IMR-90 (cell line): ENCODE results near the gene SRSF5. TPM values are rescaled to one million over a fixed set of nuclear protein-coding genes. Genes with fewer than 3 reads are reported as not detected.

Experiments
- ATAC-seq: fragments of 200-7000 bp; cut with Tn5 transposase; 2 replicates; pipeline ENCODE4 v1.9.1; 2020; ENCODE audit warnings: low read depth, mild to moderate bottlenecking, moderate library complexity
- BruUV-seq: library from RNA; stranded (reverse); fragments of 400-500 nt; replicated peaks from 2 replicates; lab custom pipeline; 2021; lab: Mats Ljungman, UMichigan
- CTCF ChIA-PET: fragments of 300-600 bp; formaldehyde crosslinking; extraction: SDS; loops from one replicate; lab custom pipeline; 2021; ENCODE audit warnings: antibody characterized with exemption; lab: Yijun Ruan, JAX
- POLR2A ChIA-PET: fragments of 300-600 bp; sonication (Branson Sonifier 250); formaldehyde crosslinking; loops from one replicate; lab custom pipeline; 2022; ENCODE audit warnings: antibody characterized with exemption; ENCODE audit not compliant: unreplicated experiment; lab: Charles Lee
- DNase-seq: peaks from one replicate; pipeline ENCODE4 v3.0.0; 2013
- H2AFZ ChIP-seq: replicated peaks from 2 replicates; pipeline ENCODE3; 2013; ENCODE audit warnings: low read length, mild to moderate bottlenecking; ENCODE audit not compliant: poor library complexity
- H2AK5ac ChIP-seq: 2 replicates; pipeline ENCODE4 v1.6.1; 2013; ENCODE audit warnings: low read depth, low read length, inconsistent platforms
- H2AK9ac ChIP-seq: replicated peaks from 2 replicates; pipeline ENCODE3; 2013; ENCODE audit warnings: mild to moderate bottlenecking, low read depth, low read length, moderate library complexity; ENCODE audit not compliant: poor library complexity
- H2BK120ac ChIP-seq: 2 replicates; pipeline ENCODE4 v1.6.1; 2013; ENCODE audit warnings: low read depth, low read length, inconsistent platforms
- H2BK15ac ChIP-seq: 3 replicates; pipeline ENCODE4 v1.6.1; 2013; ENCODE audit warnings: low read depth, low read length, inconsistent platforms
- H2BK20ac ChIP-seq: 2 replicates; pipeline ENCODE4 v1.6.1; 2013; ENCODE audit warnings: low read depth, mild to moderate bottlenecking, inconsistent platforms, low read length, moderate library complexity
- H2BK5ac ChIP-seq: 2 replicates; pipeline ENCODE4 v1.6.1; 2013; ENCODE audit warnings: mild to moderate bottlenecking, low read depth, low read length, inconsistent platforms; ENCODE audit not compliant: poor library complexity, severe bottlenecking
- H3K14ac ChIP-seq: replicated peaks from 2 replicates; pipeline ENCODE4 v1.6.1; 2013; ENCODE audit warnings: low read depth, low read length, inconsistent platforms
- H3K18ac ChIP-seq: 2 replicates; pipeline ENCODE4 v1.6.1; 2013; ENCODE audit warnings: low read depth, low read length, control low read depth
- H3K23ac ChIP-seq: 2 replicates; pipeline ENCODE4 v1.6.1; 2013; ENCODE audit warnings: low read depth, low read length, inconsistent platforms
- H3K27ac ChIP-seq: 2 replicates; pipeline ENCODE4 v1.5.1; 2013; ENCODE audit warnings: mild to moderate bottlenecking, control low read depth, low read length; ENCODE audit not compliant: insufficient read depth
- H3K27me3 ChIP-seq: 2 replicates; pipeline ENCODE4 v1.6.1; 2013; ENCODE audit warnings: low read length; ENCODE audit not compliant: control insufficient read depth, insufficient read depth
- H3K36me3 ChIP-seq: 2 replicates; pipeline ENCODE4 v1.6.1; 2013; ENCODE audit warnings: low read length, mixed read lengths; ENCODE audit not compliant: control insufficient read depth, insufficient read depth
- H3K4ac ChIP-seq: 2 replicates; pipeline ENCODE4 v1.6.1; 2013; ENCODE audit warnings: low read depth, low read length, inconsistent platforms
- H3K4me1 ChIP-seq: 2 replicates; pipeline ENCODE4 v1.6.1; 2013; ENCODE audit warnings: low read length, mixed read lengths; ENCODE audit not compliant: control insufficient read depth, insufficient read depth
- H3K4me2 ChIP-seq: 2 replicates; pipeline ENCODE4 v1.6.1; 2013; ENCODE audit warnings: low read depth, mild to moderate bottlenecking, control low read depth, low read length, moderate library complexity
- H3K4me3 ChIP-seq: 2 replicates; pipeline ENCODE4 v1.5.1; 2013; ENCODE audit warnings: low read depth, mild to moderate bottlenecking, control low read depth, low read length, moderate library complexity; ENCODE audit not compliant: insufficient read depth
- H3K56ac ChIP-seq: 2 replicates; pipeline ENCODE4 v1.6.1; 2013; ENCODE audit warnings: low read length, inconsistent platforms; ENCODE audit not compliant: insufficient read depth; ENCODE audit errors: extremely low read depth
- H3K79me1 ChIP-seq, 2 experiments: 2 replicates each; pipeline ENCODE4 v1.6.1; 2013; ENCODE audit warnings: low read length in 2 of 2, inconsistent platforms in 1 of 2, low read depth in 1 of 2
- H3K9ac ChIP-seq: 2 replicates; pipeline ENCODE4 v1.6.1; 2013; ENCODE audit warnings: low read depth, low read length, control low read depth
- H3K9me1 ChIP-seq: 2 replicates; pipeline ENCODE4 v1.6.1; 2013; ENCODE audit warnings: low read length, inconsistent platforms; ENCODE audit not compliant: insufficient read depth
- H3K9me3 ChIP-seq: 2 replicates; pipeline ENCODE4 v1.6.1; 2013; ENCODE audit warnings: low read length; ENCODE audit not compliant: control insufficient read depth, insufficient read depth
- H4K20me1 ChIP-seq: 2 replicates; pipeline ENCODE4 v1.6.1; 2013; ENCODE audit warnings: low read length, inconsistent platforms; ENCODE audit not compliant: insufficient read depth
- H4K5ac ChIP-seq: 2 replicates; pipeline ENCODE4 v1.6.1; 2013; ENCODE audit warnings: mild to moderate bottlenecking, low read depth, low read length, control low read depth
- H4K8ac ChIP-seq, 2 experiments: 2 replicates each; pipeline ENCODE4 v1.6.1; 2013; ENCODE audit warnings: low read depth in 2 of 2, low read length in 2 of 2, control low read depth in 1 of 2, inconsistent platforms in 1 of 2
- H4K91ac ChIP-seq: 2 replicates; pipeline ENCODE4 v1.6.1; 2013; ENCODE audit warnings: low read depth, low read length, inconsistent platforms; ENCODE audit not compliant: insufficient read depth
- CHD1 ChIP-seq: IDR thresholded peaks from 2 replicates; pipeline ENCODE4 v1.6.1; 2012; ENCODE audit warnings: low read depth, low read length, improper control_type of control experiment
- FOS ChIP-seq: fragments of 150-350 bp; IDR thresholded peaks from 2 replicates; pipeline ENCODE4 v1.6.1; 2016; ENCODE audit warnings: low read depth, low read length
- MAFK ChIP-seq: IDR thresholded peaks from 2 replicates; pipeline ENCODE4 v1.6.1; 2012; ENCODE audit warnings: low read depth, low read length, improper control_type of control experiment
- MXI1 ChIP-seq: IDR thresholded peaks from 2 replicates; pipeline ENCODE4 v1.6.1; 2012; ENCODE audit warnings: low read depth, mild to moderate bottlenecking, low read length, moderate library complexity, borderline replicate concordance
- NFE2L2 ChIP-seq: fragments of 150-350 bp; IDR thresholded peaks from 2 replicates; pipeline ENCODE4 v1.6.1; 2016; ENCODE audit warnings: low read depth, mild to moderate bottlenecking, low read length
- POLR2A ChIP-seq: IDR thresholded peaks from 2 replicates; pipeline ENCODE4 v1.6.1; 2012; ENCODE audit warnings: mild to moderate bottlenecking, low read depth, low read length
- SMC3 ChIP-seq: fragments of 150-350 bp; IDR thresholded peaks from 2 replicates; pipeline ENCODE4 v1.6.1; 2016; ENCODE audit warnings: low read depth, mild to moderate bottlenecking, antibody characterized with exemption, low read length, moderate library complexity
- WGBS, 2 experiments: methylation state at CpG; one replicate each; pipeline versions ENCODE4 v1.1.5 to v1.1.7; 2013; ENCODE audit warnings: missing lambda C conversion rate in 2 of 2; ENCODE audit not compliant: insufficient read length in 1 of 2; ENCODE audit errors: extremely low coverage in 2 of 2; 5-methylcytosine and 5-hydroxymethylcytosine counted together
- dilution Hi-C: fragments of 300-500 bp; cut with HindIII; formaldehyde crosslinking; loops from one replicate; pipeline ENCODE4 v1.14.3; 2018; ENCODE audit warnings: low sequenced_read_pairs; ENCODE audit not compliant: unreplicated experiment
- in situ Hi-C: fragments of 300-500 bp; cut with MboI; formaldehyde crosslinking; loops from 3 replicates; pipeline ENCODE4 v1.14.3; 2019; ENCODE audit warnings: low sequenced_read_pairs, inconsistent platforms, mixed read lengths
- intact Hi-C: fragments of 100-400 bp; cut with micrococcal nuclease; formaldehyde crosslinking; loops from 2 replicates; pipeline ENCODE4 v1.10.0; 2022
- polyA plus RNA-seq, 3 experiments: library from polyadenylated mRNA; depleted of rRNA; stranded (reverse); fragments of >200 nt; gene quantifications; 2 replicates each; pipeline ENCODE4 v1.2.3, GENCODE V29; 2012; ENCODE audit warnings: low replicate concordance in 1 of 3
- total RNA-seq: library from RNA; depleted of rRNA; stranded (reverse); fragments of >200 nt; gene quantifications from 2 replicates; pipeline ENCODE4 v1.2.3, GENCODE V29; 2012

SRSF5 gene
- total and polyA plus RNA-seq, 2 of the 4 experiments (the other 2 are of a cell fraction) = 29.4 to 229 TPM

- Histone ChIP-seq H3K23ac (no peak overlapping the region), H2BK20ac (no peak overlapping the region), H2BK120ac (no peak overlapping the region), H3K36me3 (peaks cover 29% of the 10 kb centered on the region), H2AK5ac (no peak overlapping the region), H4K91ac (no peak overlapping the region), H3K56ac (no peak overlapping the region), H4K5ac (no peak overlapping the region), H2BK5ac (no peak overlapping the region), H3K4ac (no peak overlapping the region), H4K8ac (no peak overlapping the region), H3K4me1 (no peaks in the 10 kb centered on the region), H3K14ac (no peak overlapping the region), H3K79me1 (peaks cover 8 to 24% of the 10 kb centered on the region in 2 experiments), H3K4me3 (no peak overlapping the region), H2BK15ac (no peak overlapping the region), H3K9me1 (peaks cover 12% of the 10 kb centered on the region; the same call in 1 of the 2 replicates), H4K20me1 (peaks cover 19% of the 10 kb centered on the region; the same call in 1 of the 2 replicates), H3K9ac (no peak overlapping the region), H3K4me2 (no peak overlapping the region), H2AK9ac (no peak overlapping the region), H2AFZ (no peak overlapping the region), H3K9me3 (no peaks in the 10 kb centered on the region), H3K18ac (no peak overlapping the region), H3K27ac (no peak overlapping the region), H3K27me3 (no peaks in the 10 kb centered on the region)
- 0 out of 2 replicates have a peak, but pooled peaks have one; percentile 10 for TF ChIP-seq POLR2A
- no peak for TF ChIP-seq FOS
- no peak for TF ChIP-seq SMC3
- no peak for TF ChIP-seq CHD1
- no peak for TF ChIP-seq NFE2L2
- no peak for TF ChIP-seq MXI1
- TF ChIP-seq MAFK = no peak
- ATAC-seq (no peak), DNase-seq (no peak)
- ChIA-PET CTCF (no interaction called here), POLR2A (no interaction called here)
- dilution Hi-C loops (no loop called here), in situ Hi-C loops (no loop called here), intact Hi-C loops (no loop called here)
- BruUV-seq = no TSS peak
- no CpG with 5 or more reads among the region's 1 CpG for WGBS, 2 experiments
Observed at GRCh38 chr14:69780092-69780491, 13.2 kb downstream of the SRSF5 start.
